ENCODE data around the gene CD99L2. TPM values are rescaled to one million over a fixed set of nuclear protein-coding genes. Genes with fewer than 3 reads are reported as not detected.
A peak's percentile ranks its signal among the peaks of the same experiment; 100 is the strongest.

The CD99L2 gene
- total RNA-seq, 6 experiments from 2014 or later, result 53.9 to 67.1 (median 56.4) TPM

DNA sequence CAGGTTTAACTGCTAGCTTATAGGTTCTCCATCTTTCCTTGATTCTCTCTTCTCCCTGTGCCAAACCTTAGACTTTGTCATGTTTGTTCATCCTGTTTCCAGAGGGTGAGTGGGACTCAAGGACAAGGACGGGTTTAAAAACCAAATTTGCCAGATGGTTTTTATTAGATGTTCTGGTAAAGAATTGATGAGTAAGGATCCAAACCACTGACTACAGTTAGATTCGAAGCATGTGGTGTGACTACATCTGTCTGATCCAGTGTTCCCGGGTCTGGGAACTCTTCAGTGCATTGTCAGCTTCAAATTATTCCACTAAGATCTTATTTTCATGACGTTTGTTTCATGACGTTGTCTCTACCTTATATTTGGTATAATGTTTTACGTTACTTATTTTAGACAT is 167.7 kb downstream of the CD99L2 start:
- peak overlapping the region; percentile 74 for H3K27ac Mint-ChIP-seq
- H3K27me3 Mint-ChIP-seq (ENCODE audit: insufficient read depth), result no peaks in the 10 kb centered on the region
- H3K4me3 Mint-ChIP-seq, result 0 out of 2 replicates have a peak overlapping the region, but pooled peaks have one; percentile 20
- H3K36me3 Mint-ChIP-seq (ENCODE audit: low read depth), result peaks cover 21% of the 10 kb centered on the region
- DNase-seq, result peak; percentile 52
- TF ChIP-seq, protein P1, sequence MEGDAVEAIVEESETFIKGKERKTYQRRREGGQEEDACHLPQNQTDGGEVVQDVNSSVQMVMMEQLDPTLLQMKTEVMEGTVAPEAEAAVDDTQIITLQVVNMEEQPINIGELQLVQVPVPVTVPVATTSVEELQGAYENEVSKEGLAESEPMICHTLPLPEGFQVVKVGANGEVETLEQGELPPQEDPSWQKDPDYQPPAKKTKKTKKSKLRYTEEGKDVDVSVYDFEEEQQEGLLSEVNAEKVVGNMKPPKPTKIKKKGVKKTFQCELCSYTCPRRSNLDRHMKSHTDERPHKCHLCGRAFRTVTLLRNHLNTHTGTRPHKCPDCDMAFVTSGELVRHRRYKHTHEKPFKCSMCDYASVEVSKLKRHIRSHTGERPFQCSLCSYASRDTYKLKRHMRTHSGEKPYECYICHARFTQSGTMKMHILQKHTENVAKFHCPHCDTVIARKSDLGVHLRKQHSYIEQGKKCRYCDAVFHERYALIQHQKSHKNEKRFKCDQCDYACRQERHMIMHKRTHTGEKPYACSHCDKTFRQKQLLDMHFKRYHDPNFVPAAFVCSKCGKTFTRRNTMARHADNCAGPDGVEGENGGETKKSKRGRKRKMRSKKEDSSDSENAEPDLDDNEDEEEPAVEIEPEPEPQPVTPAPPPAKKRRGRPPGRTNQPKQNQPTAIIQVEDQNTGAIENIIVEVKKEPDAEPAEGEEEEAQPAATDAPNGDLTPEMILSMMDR (IDR thresholded peaks at IDR 0.05), result no peak
- H3K9me3 Mint-ChIP-seq, result no peaks in the 10 kb centered on the region
- peaks cover 24% of the 10 kb centered on the region for H3K4me1 Mint-ChIP-seq (ENCODE audit: low read depth)

- Mint-ChIP-seq H3K4me1 (ENCODE audit: low read depth) (peaks cover 29% of the 10 kb centered on the region), H3K4me3 (no peak overlapping the region), H3K27ac (no peak overlapping the region), H3K9me3 (no peaks in the 10 kb centered on the region), H3K36me3 (ENCODE audit: low read depth) (peaks cover 21% of the 10 kb centered on the region), H3K27me3 (ENCODE audit: insufficient read depth) (no peaks in the 10 kb centered on the region)
- TF ChIP-seq, protein P1 (IDR thresholded peaks at IDR 0.05), result no peak
- DNase-seq, result no peak
Measured at GRCh38 chrX:150729956-150730355, 168.5 kb downstream of the CD99L2 start.

GRCh38 chrX:150719621-150720020 is 178.8 kb downstream of the CD99L2 start:
- H3K27me3 Mint-ChIP-seq (ENCODE audit: insufficient read depth), result no peaks in the 10 kb centered on the region; the same call in 1 of the 2 replicates
- no peaks in the 10 kb centered on the region; the same call in 1 of the 2 replicates for H3K36me3 Mint-ChIP-seq (ENCODE audit: low read depth)
- no peaks in the 10 kb centered on the region for H3K9me3 Mint-ChIP-seq
- H3K4me3 Mint-ChIP-seq, result no peak overlapping the region
- TF ChIP-seq, protein P1 (IDR thresholded peaks at IDR 0.05), result no peak
- no peaks in the 10 kb centered on the region for H3K4me1 Mint-ChIP-seq (ENCODE audit: low read depth)
- no peak overlapping the region for H3K27ac Mint-ChIP-seq
- no peak for DNase-seq

Other genes starting within 250 kb of the CD99L2 start
- gene MTMR1, start 205.3 kb downstream of the CD99L2 start, total RNA-seq (2021; fragmentation: NEBNext Ultra II Directional; extraction: Animal tissue kit (Norgen Biotek cat#: 25700)), result 10 to 100 TPM in 5 of 6 experiments, 1 to 10 TPM in 1; 9.0 to 20.6 (median 20.2) TPM
- gene HMGB3, start 84.7 kb upstream of the CD99L2 start, total RNA-seq (2021; fragmentation: NEBNext Ultra II Directional; extraction: Animal tissue kit (Norgen Biotek cat#: 25700)), result 10 to 100 TPM; 23.2 to 66.0 (median 54.3) TPM

All from HFFc6 (cell line).